ENCODE data around the gene DUOX2. TPM values are rescaled to one million over a fixed set of nuclear protein-coding genes. Genes with fewer than 3 reads are reported as not detected.

The DUOX2 gene
- 0.08 TPM in 1 of 2 replicates, not detected in the other for total RNA-seq (2014; rRNA removed; shearing (Covaris generic))

GRCh38 chr15:45114076-45114750, at the start of gene DUOX2, which contains the start of gene DUOXA2:
Gene DUOX2 (minus strand): TSS chr15:45114172. CDS start chr15:45113411, 761 bp downstream.
Gene DUOXA2 (plus strand): TSS chr15:45114326. CDS start chr15:45114606, 280 bp downstream.

GRCh38 chr15:45129651-45130129, 15.7 kb upstream of the DUOX2 start, which contains the start of the genes DUOX1 and DUOXA1:
Gene DUOX1 (plus strand): TSS chr15:45129994. CDS start chr15:45131967, 1,973 bp downstream.
Gene DUOXA1 (minus strand): TSS chr15:45129879. CDS start chr15:45123014, 6,865 bp downstream.

Small RNAs within 50 kb of the gene (small RNA-seq; reads per million reads assigned to genes)
- not detected for gene RF00019

Other genes with a start within 250 kb of the DUOX2 start
- not detected in 2 replicates for gene TERB2, start 157.5 kb downstream of the DUOX2 start, total RNA-seq (2014; rRNA removed; shearing (Covaris generic))
- 58.5 and 60.2 TPM in 2 replicates for gene SORD, start 91.0 kb downstream of the DUOX2 start, total RNA-seq (2014; rRNA removed; shearing (Covaris generic))
- not detected in 2 replicates for gene DUOXA2, start 154 bp upstream of the DUOX2 start, total RNA-seq (2014; rRNA removed; shearing (Covaris generic))
- gene DUOXA1, start 15.7 kb upstream of the DUOX2 start, total RNA-seq (2014; rRNA removed; shearing (Covaris generic)): not detected in 2 replicates
- not detected in 2 replicates for gene DUOX1, start 15.8 kb upstream of the DUOX2 start, total RNA-seq (2014; rRNA removed; shearing (Covaris generic))
- gene SHF, start 73.8 kb upstream of the DUOX2 start, total RNA-seq (2014; rRNA removed; shearing (Covaris generic)): 7.3 and 8.8 TPM in 2 replicates
- not detected in 2 replicates for gene SLC28A2, start 138.1 kb upstream of the DUOX2 start, total RNA-seq (2014; rRNA removed; shearing (Covaris generic))

All from A375 (cell line).